ENCODE results near the gene GAK.

DNA sequence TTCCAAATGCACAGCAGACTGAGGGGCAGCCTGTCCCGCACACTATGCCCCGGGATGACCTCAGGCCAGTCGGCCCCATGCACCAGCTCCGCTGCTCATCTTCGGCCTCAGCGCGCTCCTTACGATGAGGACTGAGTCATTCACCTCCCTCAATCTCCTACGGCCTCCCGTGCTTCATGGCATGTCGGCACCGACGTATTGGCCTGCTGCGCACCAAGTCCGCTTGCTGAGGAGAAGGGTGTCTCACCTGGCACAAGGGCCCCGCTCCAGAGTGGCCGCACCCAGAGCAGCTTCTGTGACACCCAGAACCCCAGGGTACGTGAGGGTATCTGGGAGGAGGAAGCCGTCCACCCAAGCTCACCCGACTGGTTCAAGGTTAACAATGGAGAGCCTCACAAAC is 35.5 kb downstream of the GAK start:
- TF ChIP-seq, protein P1, sequence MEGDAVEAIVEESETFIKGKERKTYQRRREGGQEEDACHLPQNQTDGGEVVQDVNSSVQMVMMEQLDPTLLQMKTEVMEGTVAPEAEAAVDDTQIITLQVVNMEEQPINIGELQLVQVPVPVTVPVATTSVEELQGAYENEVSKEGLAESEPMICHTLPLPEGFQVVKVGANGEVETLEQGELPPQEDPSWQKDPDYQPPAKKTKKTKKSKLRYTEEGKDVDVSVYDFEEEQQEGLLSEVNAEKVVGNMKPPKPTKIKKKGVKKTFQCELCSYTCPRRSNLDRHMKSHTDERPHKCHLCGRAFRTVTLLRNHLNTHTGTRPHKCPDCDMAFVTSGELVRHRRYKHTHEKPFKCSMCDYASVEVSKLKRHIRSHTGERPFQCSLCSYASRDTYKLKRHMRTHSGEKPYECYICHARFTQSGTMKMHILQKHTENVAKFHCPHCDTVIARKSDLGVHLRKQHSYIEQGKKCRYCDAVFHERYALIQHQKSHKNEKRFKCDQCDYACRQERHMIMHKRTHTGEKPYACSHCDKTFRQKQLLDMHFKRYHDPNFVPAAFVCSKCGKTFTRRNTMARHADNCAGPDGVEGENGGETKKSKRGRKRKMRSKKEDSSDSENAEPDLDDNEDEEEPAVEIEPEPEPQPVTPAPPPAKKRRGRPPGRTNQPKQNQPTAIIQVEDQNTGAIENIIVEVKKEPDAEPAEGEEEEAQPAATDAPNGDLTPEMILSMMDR (IDR thresholded peaks at IDR 0.05; ENCODE audit: insufficient read depth, low read length, poor library complexity, severe bottlenecking), result no peak
- no peak for TF ChIP-seq EZH2phosphoT487 (conservative IDR thresholded peaks at IDR 0.05; ENCODE audit: low read length)

All from SU-DHL-6 (cell line).